PFSK-1 (cell line): ENCODE results near the gene XPOT.

Experiments used
- FOXP2 ChIP-seq: optimal IDR thresholded peaks from 2 replicates; pipeline ENCODE3; 2011; ENCODE audit warnings: borderline replicate concordance, control low read depth, inconsistent platforms; ENCODE audit not compliant: insufficient read depth; ENCODE audit errors: extremely low read length, extremely low read depth
- POLR2AphosphoS5 ChIP-seq: IDR thresholded peaks from 2 replicates; pipeline ENCODE4 v1.6.1; 2012; ENCODE audit warnings: low read depth, mild to moderate bottlenecking, control low read depth, low read length, moderate library complexity
- SIN3A ChIP-seq: IDR thresholded peaks from 2 replicates; pipeline ENCODE4 v1.6.1; 2012; ENCODE audit warnings: mild to moderate bottlenecking, low read length, moderate library complexity, borderline replicate concordance; ENCODE audit not compliant: insufficient read depth
- TAF1 ChIP-seq: IDR thresholded peaks from 2 replicates; pipeline ENCODE4 v1.6.1; 2012; ENCODE audit warnings: low read length, control low read depth, borderline replicate concordance; ENCODE audit not compliant: insufficient read depth
- TF ChIP-seq, protein P1 (sequence below), 2 experiments: IDR thresholded peaks; 2 replicates each; pipeline versions ENCODE4 v1.6.1 to v1.8.0; 2011 to 2012; ENCODE audit warnings: low read depth in 2 of 2, low read length in 2 of 2, control low read depth in 1 of 2, inconsistent platforms in 1 of 2, mild to moderate bottlenecking in 1 of 2, moderate library complexity in 1 of 2; ENCODE audit not compliant: insufficient read depth in 1 of 2

DNA sequence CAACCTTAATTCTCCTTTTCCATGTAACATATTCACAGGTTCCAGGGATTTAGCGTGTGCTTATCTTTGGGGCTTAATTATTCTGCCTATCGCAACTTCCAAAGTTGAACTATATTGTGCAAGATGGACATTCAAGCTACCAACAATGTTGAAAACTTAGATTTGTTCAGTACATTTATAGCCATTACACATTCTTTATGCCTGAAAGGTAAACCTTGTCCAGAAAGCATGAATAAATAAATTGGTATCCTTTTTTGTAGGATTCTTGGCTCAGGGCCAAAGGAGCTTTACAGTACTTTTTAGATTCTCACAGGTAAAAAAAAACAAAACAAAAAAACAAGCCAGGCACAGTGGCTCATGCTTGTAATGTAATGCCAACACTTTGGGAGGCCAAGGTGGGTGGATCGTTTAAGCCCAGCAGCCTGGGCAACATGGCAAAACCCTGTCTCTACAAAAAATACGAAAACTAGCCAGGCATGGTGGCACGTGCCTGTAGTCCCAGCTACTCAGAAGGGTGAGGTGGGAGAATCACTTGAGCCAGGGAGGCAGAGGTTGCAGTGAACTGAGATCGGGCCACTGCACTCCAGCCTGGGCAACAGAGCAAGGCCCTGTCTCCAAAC lies 16.9 kb upstream of the XPOT start:
- TF ChIP-seq SIN3A (no peak), POLR2AphosphoS5 (no peak), TAF1 (no peak), FOXP2 (no peak)
- TF ChIP-seq, protein P1, sequence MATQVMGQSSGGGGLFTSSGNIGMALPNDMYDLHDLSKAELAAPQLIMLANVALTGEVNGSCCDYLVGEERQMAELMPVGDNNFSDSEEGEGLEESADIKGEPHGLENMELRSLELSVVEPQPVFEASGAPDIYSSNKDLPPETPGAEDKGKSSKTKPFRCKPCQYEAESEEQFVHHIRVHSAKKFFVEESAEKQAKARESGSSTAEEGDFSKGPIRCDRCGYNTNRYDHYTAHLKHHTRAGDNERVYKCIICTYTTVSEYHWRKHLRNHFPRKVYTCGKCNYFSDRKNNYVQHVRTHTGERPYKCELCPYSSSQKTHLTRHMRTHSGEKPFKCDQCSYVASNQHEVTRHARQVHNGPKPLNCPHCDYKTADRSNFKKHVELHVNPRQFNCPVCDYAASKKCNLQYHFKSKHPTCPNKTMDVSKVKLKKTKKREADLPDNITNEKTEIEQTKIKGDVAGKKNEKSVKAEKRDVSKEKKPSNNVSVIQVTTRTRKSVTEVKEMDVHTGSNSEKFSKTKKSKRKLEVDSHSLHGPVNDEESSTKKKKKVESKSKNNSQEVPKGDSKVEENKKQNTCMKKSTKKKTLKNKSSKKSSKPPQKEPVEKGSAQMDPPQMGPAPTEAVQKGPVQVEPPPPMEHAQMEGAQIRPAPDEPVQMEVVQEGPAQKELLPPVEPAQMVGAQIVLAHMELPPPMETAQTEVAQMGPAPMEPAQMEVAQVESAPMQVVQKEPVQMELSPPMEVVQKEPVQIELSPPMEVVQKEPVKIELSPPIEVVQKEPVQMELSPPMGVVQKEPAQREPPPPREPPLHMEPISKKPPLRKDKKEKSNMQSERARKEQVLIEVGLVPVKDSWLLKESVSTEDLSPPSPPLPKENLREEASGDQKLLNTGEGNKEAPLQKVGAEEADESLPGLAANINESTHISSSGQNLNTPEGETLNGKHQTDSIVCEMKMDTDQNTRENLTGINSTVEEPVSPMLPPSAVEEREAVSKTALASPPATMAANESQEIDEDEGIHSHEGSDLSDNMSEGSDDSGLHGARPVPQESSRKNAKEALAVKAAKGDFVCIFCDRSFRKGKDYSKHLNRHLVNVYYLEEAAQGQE (IDR thresholded peaks at IDR 0.05; ENCODE audit: insufficient read depth in 1 of 2, low read depth in 2 of 2, low read length in 2 of 2): no peak
